H1 (cell line): ENCODE data around the gene WHAMM. TPM values are rescaled to one million over a fixed set of nuclear protein-coding genes. Genes with fewer than 3 reads are reported as not detected.

Experiments used
- CTCF ChIA-PET: fragments of 300-600 bp; sonication (Branson Sonifier 250); formaldehyde crosslinking; loops from one replicate; lab custom pipeline; 2021; ENCODE audit not compliant: partially characterized antibody; lab: Charles Lee
- POLR2A ChIA-PET: fragments of 300-600 bp; sonication (Branson Sonifier 250); formaldehyde crosslinking; loops from one replicate; lab custom pipeline; 2021; ENCODE audit warnings: inconsistent platforms; ENCODE audit not compliant: partially characterized antibody; lab: Charles Lee
- DNase-seq, 2 experiments: peaks; one replicate each; pipeline versions ENCODE4 v3.0.0 to v3.0.0-alpha.2; 2010 to 2022; ENCODE audit warnings: low spot score in 2 of 2, low read depth in 1 of 2, mixed read lengths in 1 of 2
- FAIRE-seq: peaks from 2 replicates; lab custom pipeline; 2011; peaks lifted over from hg19 to GRCh38; lab: Jason Lieb, UNC
- H2AFZ ChIP-seq: 2 replicates; pipeline ENCODE4 v1.8.1; 2012; ENCODE audit warnings: low read length, inconsistent platforms
- H2AK5ac ChIP-seq: 2 replicates; pipeline ENCODE4 v1.6.1; 2013; ENCODE audit warnings: low read depth, low read length
- H2BK120ac ChIP-seq: replicated peaks from 2 replicates; pipeline ENCODE3; 2013; ENCODE audit warnings: low read depth, low read length, inconsistent platforms
- H2BK12ac ChIP-seq: 2 replicates; pipeline ENCODE4 v1.6.1; 2013; ENCODE audit warnings: low read depth, low read length
- H2BK15ac ChIP-seq: 2 replicates; pipeline ENCODE4 v1.6.1; 2013; ENCODE audit warnings: low read length
- H2BK20ac ChIP-seq: 2 replicates; pipeline ENCODE4 v1.6.1; 2013; ENCODE audit warnings: low read length
- H2BK5ac ChIP-seq: 2 replicates; pipeline ENCODE4 v1.6.1; 2013; ENCODE audit warnings: low read depth, low read length
- H3K14ac ChIP-seq: 2 replicates; pipeline ENCODE4 v1.6.1; 2013; ENCODE audit warnings: inconsistent platforms; ENCODE audit not compliant: insufficient read length
- H3K18ac ChIP-seq: 2 replicates; pipeline ENCODE4 v1.6.1; 2013; ENCODE audit warnings: low read length; ENCODE audit errors: extremely low read depth
- H3K23ac ChIP-seq: 2 replicates; pipeline ENCODE4 v1.6.1; 2013; ENCODE audit warnings: inconsistent platforms; ENCODE audit not compliant: insufficient read length
- H3K23me2 ChIP-seq: 2 replicates; pipeline ENCODE4 v1.6.1; 2013; ENCODE audit warnings: low read depth, low read length
- H3K27ac ChIP-seq: 2 replicates; pipeline ENCODE4 v1.6.1; 2011; ENCODE audit warnings: low read depth, low read length, inconsistent platforms
- H3K27me3 ChIP-seq, 4 experiments: replicated peaks in 1 of 4; 1 replicate in 1 of 4; 2 replicates in 3 of 4; pipeline versions ENCODE4 v1.6.1 to v1.8.1; 2011 to 2013; ENCODE audit warnings: low read length in 3 of 4, mild to moderate bottlenecking in 3 of 4, inconsistent platforms in 2 of 4, mixed read lengths in 2 of 4, moderate library complexity in 1 of 4; ENCODE audit not compliant: control insufficient read depth in 3 of 4, insufficient read depth in 3 of 4; ENCODE audit errors: extremely low read depth in 1 of 4
- H3K36me3 ChIP-seq, 4 experiments: 2 replicates each; pipeline versions ENCODE4 v1.6.1 to v1.8.1; 2011 to 2013; ENCODE audit warnings: mild to moderate bottlenecking in 4 of 4, low read length in 3 of 4, moderate library complexity in 2 of 4, control low read depth in 1 of 4, inconsistent platforms in 1 of 4; ENCODE audit not compliant: insufficient read depth in 4 of 4, control insufficient read depth in 2 of 4
- H3K4ac ChIP-seq: replicated peaks from 2 replicates; pipeline ENCODE3; 2013; ENCODE audit warnings: low read length, low read depth, mixed read lengths, inconsistent platforms; ENCODE audit not compliant: insufficient read length
- H3K4me1 ChIP-seq, 4 experiments: replicated peaks in 1 of 4; 1 replicate in 1 of 4; 2 replicates in 3 of 4; pipeline versions ENCODE4 v1.6.1 to v1.8.1; 2011 to 2013; ENCODE audit warnings: low read length in 3 of 4, inconsistent platforms in 2 of 4, mixed read lengths in 1 of 4; ENCODE audit not compliant: insufficient read depth in 4 of 4, control insufficient read depth in 3 of 4
- H3K4me2 ChIP-seq, 2 experiments: 2 replicates each; pipeline versions ENCODE4 v1.6.1 to v1.8.1; 2011 to 2013; ENCODE audit warnings: low read depth in 2 of 2, low read length in 2 of 2, control low read depth in 1 of 2, inconsistent platforms in 1 of 2, mild to moderate bottlenecking in 1 of 2; ENCODE audit not compliant: insufficient read depth in 1 of 2
- H3K4me3 ChIP-seq, 4 experiments: fragments of 200-600, 300-600 bp in 1 of 4; sonication (generic), shearing (Covaris generic), sonication (Bioruptor Twin) in 1 of 4; 2 replicates each; pipeline versions ENCODE4 v1.5.1 to v1.8.1; 2011 to 2016; ENCODE audit warnings: low read length in 4 of 4, low read depth in 3 of 4, control low read depth in 2 of 4, inconsistent platforms in 2 of 4, mild to moderate bottlenecking in 2 of 4, mixed read lengths in 1 of 4, moderate library complexity in 1 of 4; ENCODE audit not compliant: insufficient read depth in 2 of 4; ENCODE audit errors: extremely low read depth in 1 of 4
- H3K56ac ChIP-seq: replicated peaks from 2 replicates; pipeline ENCODE3; 2013; ENCODE audit warnings: low read depth, mild to moderate bottlenecking, mixed read lengths, low read length, inconsistent platforms; ENCODE audit not compliant: insufficient read length
- H3K79me1 ChIP-seq: 2 replicates; pipeline ENCODE4 v1.6.1; 2013; ENCODE audit warnings: low read depth, low read length, control low read depth
- H3K79me2 ChIP-seq, 2 experiments: 2 replicates each; pipeline versions ENCODE4 v1.6.1 to v1.8.1; 2012 to 2013; ENCODE audit warnings: low read length in 2 of 2, mild to moderate bottlenecking in 2 of 2, inconsistent platforms in 1 of 2; ENCODE audit not compliant: insufficient read depth in 2 of 2, control insufficient read depth in 1 of 2
- H3K9ac ChIP-seq, 4 experiments: replicated peaks in 1 of 4; 1 replicate in 1 of 4; 2 replicates in 3 of 4; pipeline versions ENCODE4 v1.6.1 to v1.8.1; 2011 to 2013; ENCODE audit warnings: low read depth in 3 of 4, low read length in 3 of 4, control low read depth in 2 of 4, mild to moderate bottlenecking in 2 of 4, moderate library complexity in 2 of 4, inconsistent platforms in 1 of 4; ENCODE audit errors: extremely low read depth in 1 of 4
- H3K9me3 ChIP-seq, 2 experiments: 2 replicates each; pipeline versions ENCODE4 v1.6.1 to v1.8.1; 2012 to 2013; ENCODE audit warnings: mild to moderate bottlenecking in 2 of 2, moderate library complexity in 2 of 2, control low read depth in 1 of 2, inconsistent platforms in 1 of 2, low read depth in 1 of 2, low read length in 1 of 2, mixed read lengths in 1 of 2; ENCODE audit not compliant: insufficient read depth in 2 of 2
- H4K20me1 ChIP-seq, 2 experiments: replicated peaks in 1 of 2; 2 replicates each; pipeline versions ENCODE3 to v1.8.1; 2011 to 2013; ENCODE audit warnings: inconsistent platforms in 2 of 2, low read length in 2 of 2, mild to moderate bottlenecking in 1 of 2; ENCODE audit not compliant: insufficient read depth in 2 of 2, control insufficient read depth in 1 of 2
- H4K5ac ChIP-seq: 2 replicates; pipeline ENCODE4 v1.6.1; 2013; ENCODE audit warnings: low read length, low read depth, mixed read lengths, inconsistent platforms; ENCODE audit not compliant: insufficient read length
- H4K8ac ChIP-seq: 2 replicates; pipeline ENCODE4 v1.8.0; 2013; ENCODE audit warnings: mild to moderate bottlenecking, moderate library complexity, low read length, inconsistent platforms; ENCODE audit not compliant: insufficient read depth; ENCODE audit errors: extremely low read depth
- H4K91ac ChIP-seq: replicated peaks from 2 replicates; pipeline ENCODE3; 2013; ENCODE audit warnings: low read length, mixed read lengths, inconsistent platforms; ENCODE audit not compliant: insufficient read length
- POU5F1 ChIP-seq: IDR thresholded peaks from 2 replicates; pipeline ENCODE4 v1.6.1; 2011; ENCODE audit warnings: low read depth, mild to moderate bottlenecking, low read length, moderate library complexity
- SIX5 ChIP-seq: IDR thresholded peaks from 2 replicates; pipeline ENCODE4 v1.6.1; 2011; ENCODE audit warnings: mild to moderate bottlenecking, low read depth, low read length
- SUZ12 ChIP-seq: fragments of 200-600 bp; sonication (generic); IDR thresholded peaks from 2 replicates; pipeline ENCODE4 v1.6.1; 2012; ENCODE audit warnings: mild to moderate bottlenecking, inconsistent platforms, low read length, moderate library complexity, mixed read lengths
- WGBS, 2 experiments: shearing (Covaris generic) in 1 of 2; methylation state at CpG; one replicate each; pipeline versions ENCODE4 v1.1.6 to v1.1.7; 2013 to 2015; ENCODE audit warnings: low lambda C conversion rate in 2 of 2, mixed read lengths in 2 of 2, inconsistent platforms in 1 of 2, low coverage in 1 of 2, missing lambda C conversion rate in 1 of 2; ENCODE audit not compliant: insufficient replicate concordance in 2 of 2, insufficient coverage in 1 of 2, insufficient read length in 1 of 2; ENCODE audit errors: extremely low coverage in 1 of 2, missing lambda C conversion rate in 1 of 2; 5-methylcytosine and 5-hydroxymethylcytosine counted together
- polyA plus RNA-seq, 7 experiments: library from polyadenylated mRNA; depleted of rRNA in 3 of 7; stranded (reverse) in 5 of 7; unstranded in 2 of 7; fragments of >200 nt in 5 of 7; fragments of 200-250 nt in 2 of 7; gene quantifications; 1 replicate in 5 of 7; 2 replicates in 1 of 7; 4 replicates in 1 of 7; pipeline versions ENCODE4 v1.2.1 to v1.2.3, GENCODE V29; 2011 to 2013; ENCODE audit warnings: missing spikeins in 2 of 7, mixed read lengths in 2 of 7
- total RNA-seq: library from RNA; stranded (reverse); fragmentation: NEBNext Ultra II Directional; extraction: Animal tissue kit (Norgen Biotek cat#: 25700); gene quantifications from 2 replicates; pipeline ENCODE4 v1.2.1, GENCODE V29; 2021

The WHAMM gene
- total and polyA plus RNA-seq, 2 of the 8 experiments (the other 6 are each of a cell fraction or from before 2014, with no cell fraction given), result 1.1 to 3.3 TPM

DNA sequence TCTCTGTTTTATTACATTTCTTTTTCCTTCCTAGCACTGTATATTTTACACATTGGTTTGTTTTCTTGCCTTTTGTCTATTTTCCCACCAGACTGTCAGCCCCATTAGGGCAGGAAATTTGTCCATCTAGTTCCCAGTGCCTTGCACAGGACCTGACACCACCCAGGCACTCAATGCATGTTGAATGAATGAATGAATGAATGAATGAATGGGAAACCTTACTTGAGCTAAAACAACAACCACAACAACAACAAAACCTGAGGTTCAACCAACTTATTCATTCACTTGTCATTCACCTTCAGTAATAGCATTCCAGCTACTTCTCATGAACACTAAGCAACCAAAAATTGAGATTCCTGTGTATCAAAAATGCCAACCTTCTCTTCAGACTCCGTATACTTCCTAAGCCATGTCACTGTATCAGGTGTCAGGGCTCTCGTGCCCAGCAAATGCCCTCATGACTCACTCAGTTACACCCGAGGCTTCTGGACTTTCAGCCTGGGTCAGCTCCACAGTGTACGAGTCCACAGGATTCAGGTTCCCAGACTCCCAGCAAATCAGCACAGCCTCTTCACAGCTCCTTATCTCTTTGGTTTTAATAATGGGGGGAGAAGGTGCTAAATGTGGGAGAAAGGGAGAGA, 40.9 kb upstream of the WHAMM start:
- H3K9me3 ChIP-seq, result no peaks in the 10 kb centered on the region
- FAIRE-seq, result no peak
- CTCF ChIA-PET, result no interaction called here

More for the DNA sequence above, 40.9 kb upstream of the WHAMM start:
- Histone ChIP-seq H3K79me1 (no peaks in the 10 kb centered on the region), H2AK5ac (no peak overlapping the region), H3K4ac (no peak overlapping the region), H3K4me3 (no peak overlapping the region), H4K20me1 (peaks cover 0 to 2% of the 10 kb centered on the region in 2 experiments), H4K91ac (no peak overlapping the region), H3K27me3 (no peaks in the 10 kb centered on the region), H3K27ac (no peak overlapping the region), H2BK5ac (no peak overlapping the region), H2AFZ (no peak overlapping the region), H3K79me2 (no peaks in the 10 kb centered on the region), H4K8ac (no peak overlapping the region), H3K4me2 (no peak overlapping the region), H3K56ac (no peak overlapping the region), H2BK20ac (no peak overlapping the region), H2BK12ac (no peak overlapping the region), H3K18ac (no peak overlapping the region), H3K14ac (no peak overlapping the region), H3K36me3 (no peaks in the 10 kb centered on the region), H3K4me1 (peaks cover 0 to 3% (median under 1%) of the 10 kb centered on the region in 4 experiments; a peak in 1 of 7 replicates), H2BK15ac (no peak overlapping the region), H4K5ac (no peak overlapping the region), H2BK120ac (no peak overlapping the region), H3K9ac (no peak overlapping the region), H3K23me2 (no peaks in the 10 kb centered on the region), H3K23ac (no peak overlapping the region)
- 84% methylated on average over 4 of the region's 4 CpGs; no CpG with 5 or more reads in 1 of the 2 experiments for WGBS, 2 experiments
- TF ChIP-seq POU5F1, result no peak
- no peak for TF ChIP-seq SIX5
- no peak for TF ChIP-seq SUZ12
- DNase-seq, result no peak
- POLR2A ChIA-PET, result no interaction called here
